ENCODE data around the gene SDR39U1. TPM values are rescaled to one million over a fixed set of nuclear protein-coding genes. Genes with fewer than 3 reads are reported as not detected.

Gene SDR39U1
- total RNA-seq, 4 donors from 2014 or later: 35.1 to 75.6 (median 49.2) TPM

GRCh38 chr14:24430682-24431568, 11.7 kb downstream of the SDR39U1 start:
- Histone ChIP-seq H3K4me3 (replicated peaks in 1 of 3) (peak overlapping the region; percentile 62 to 86 (median 77)), H3K36me3 (peaks cover 21% of the 10 kb centered on the region in 2 donors), H3K9me3 (no peaks in the 10 kb centered on the region), H3K4me1 (peaks cover 23 to 40% of the 10 kb centered on the region in 2 donors), H3K27me3 (no peaks in the 10 kb centered on the region), H3K27ac (peak overlapping the region; percentile 81 to 95 (median 91))
- no peak for TF ChIP-seq POLR2A (IDR thresholded peaks at IDR 0.05)
- TF ChIP-seq, protein P1, sequence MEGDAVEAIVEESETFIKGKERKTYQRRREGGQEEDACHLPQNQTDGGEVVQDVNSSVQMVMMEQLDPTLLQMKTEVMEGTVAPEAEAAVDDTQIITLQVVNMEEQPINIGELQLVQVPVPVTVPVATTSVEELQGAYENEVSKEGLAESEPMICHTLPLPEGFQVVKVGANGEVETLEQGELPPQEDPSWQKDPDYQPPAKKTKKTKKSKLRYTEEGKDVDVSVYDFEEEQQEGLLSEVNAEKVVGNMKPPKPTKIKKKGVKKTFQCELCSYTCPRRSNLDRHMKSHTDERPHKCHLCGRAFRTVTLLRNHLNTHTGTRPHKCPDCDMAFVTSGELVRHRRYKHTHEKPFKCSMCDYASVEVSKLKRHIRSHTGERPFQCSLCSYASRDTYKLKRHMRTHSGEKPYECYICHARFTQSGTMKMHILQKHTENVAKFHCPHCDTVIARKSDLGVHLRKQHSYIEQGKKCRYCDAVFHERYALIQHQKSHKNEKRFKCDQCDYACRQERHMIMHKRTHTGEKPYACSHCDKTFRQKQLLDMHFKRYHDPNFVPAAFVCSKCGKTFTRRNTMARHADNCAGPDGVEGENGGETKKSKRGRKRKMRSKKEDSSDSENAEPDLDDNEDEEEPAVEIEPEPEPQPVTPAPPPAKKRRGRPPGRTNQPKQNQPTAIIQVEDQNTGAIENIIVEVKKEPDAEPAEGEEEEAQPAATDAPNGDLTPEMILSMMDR (IDR thresholded peaks at IDR 0.05): no peak
- 16 to 17% methylated on average over 14 to 18 of the region's 19 CpGs for WGBS, 2 donors
- DNase-seq: peak; percentile 32
- intact Hi-C loops (cut with DNase I): loop anchor here (2.0 to 10.0 kb wide), 3 partner anchors 64 to 196 kb away; partner anchors contain the start of genes GMPR2 and NEDD8

- WGBS, 2 donors: 0 to 2% methylated on average over 4 to 7 of the region's 28 CpGs
- DNase-seq: peak; percentile 78 to 79
- Histone ChIP-seq H3K9me3 (no peaks in the 10 kb centered on the region), H3K27me3 (no peaks in the 10 kb centered on the region), H3K4me3 (replicated peaks in 1 of 3) (peak overlapping the region; percentile 62 to 86 (median 77)), H3K36me3 (peaks cover 21% of the 10 kb centered on the region in 2 donors), H3K27ac (peak overlapping the region; percentile 81 to 95 (median 91)), H3K4me1 (peaks cover 28 to 33% of the 10 kb centered on the region in 2 donors)
- TF ChIP-seq, protein P1 (IDR thresholded peaks at IDR 0.05): peak in 1 of 6 experiments; percentile 2
- TF ChIP-seq POLR2A (IDR thresholded peaks at IDR 0.05): peak in 1 of 2 donors; percentile 22
- intact Hi-C loops (cut with DNase I): loop anchor here (2.0 to 10.0 kb wide), 3 partner anchors 63 to 195 kb away; partner anchors contain the start of genes GMPR2 and NEDD8
Observed at GRCh38 chr14:24430143-24430681, 12.4 kb downstream of the SDR39U1 start.

DNA sequence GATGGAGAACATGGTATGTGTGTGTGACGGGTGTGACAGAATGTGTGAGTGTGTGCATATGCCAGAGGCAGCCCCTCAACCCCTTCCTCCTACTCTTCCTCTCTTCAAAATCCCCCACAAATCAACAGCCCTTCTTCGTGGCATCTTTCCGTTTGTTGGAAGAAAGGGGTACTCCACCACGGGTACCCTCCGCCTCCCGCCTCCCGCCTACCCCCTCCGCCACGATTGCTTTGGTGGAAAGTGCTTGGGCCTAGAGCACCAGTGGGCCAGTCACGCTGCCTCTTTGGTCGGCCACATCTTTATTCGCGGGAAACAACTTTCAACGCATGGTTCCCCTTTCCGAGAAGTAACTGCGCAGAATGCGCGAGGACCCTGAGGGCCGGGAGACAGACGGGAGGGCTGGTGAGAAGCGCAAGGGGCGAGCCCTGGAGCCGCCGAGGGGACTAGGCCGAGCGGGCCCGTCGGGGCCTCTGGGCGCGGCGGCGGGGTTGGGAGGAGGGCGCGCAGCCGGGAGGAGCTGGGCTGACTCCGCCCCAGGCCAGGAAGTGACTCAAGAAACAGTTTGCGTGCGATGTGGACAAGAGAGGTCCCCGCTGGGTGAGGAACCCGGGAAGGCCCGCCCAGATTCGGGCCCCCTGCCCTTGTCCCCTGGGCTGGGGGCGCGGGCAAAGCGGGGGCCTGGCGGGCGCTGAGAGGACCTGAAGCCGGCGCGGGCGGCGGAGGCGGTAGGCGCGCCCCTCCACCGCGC, 13.0 kb downstream of the SDR39U1 start, which contains the start of the genes CBLN3 and KHNYN:
CBLN3 (minus strand) TSS at position 274 of the 748 bp plus-strand sequence. CDS start 614 bp downstream, outside the sequence.
KHNYN (plus strand) TSS at position 560 of the 748 bp plus-strand sequence. CDS start 777 bp downstream, outside the sequence.
- peak; percentile 92 to 93 for DNase-seq
- H3K9me3 ChIP-seq: no peaks in the 10 kb centered on the region
- H3K4me1 ChIP-seq: peaks cover 28 to 29% of the 10 kb centered on the region in 2 donors
- intact Hi-C loops (cut with DNase I): loop anchor here (2.0 to 10.0 kb wide), 3 partner anchors 63 to 195 kb away; partner anchors contain the start of genes GMPR2 and NEDD8
- peak within 1 kb of the TSS; percentile 81 to 95 (median 91) for H3K27ac ChIP-seq
- peaks cover 21% of the 10 kb centered on the region in 2 donors for H3K36me3 ChIP-seq
- H3K4me3 ChIP-seq (replicated peaks in 1 of 3): peak within 1 kb of the TSS; percentile 62 to 86 (median 77)
- no peaks in the 10 kb centered on the region for H3K27me3 ChIP-seq
- TF ChIP-seq, protein P1 (IDR thresholded peaks at IDR 0.05): peak in 1 of 6 experiments; percentile 3
- peak; percentile 77 to 91 for TF ChIP-seq POLR2A (IDR thresholded peaks at IDR 0.05)
- WGBS, 2 donors: 12 to 23% methylated on average over 13 to 18 of the region's 57 CpGs

- Histone ChIP-seq H3K36me3 (peaks cover 15 to 16% of the 10 kb centered on the region in 2 donors), H3K27ac (peak overlapping the region; percentile 81 to 95 (median 91)), H3K4me1 (peaks cover 28 to 29% of the 10 kb centered on the region in 2 donors), H3K27me3 (no peaks in the 10 kb centered on the region), H3K4me3 (replicated peaks in 1 of 3) (peak overlapping the region in 1 of 3 donors; percentile 86), H3K9me3 (no peaks in the 10 kb centered on the region)
- 84 to 87% methylated on average over 12 to 15 of the region's 18 CpGs for WGBS, 2 donors
- TF ChIP-seq, protein P1 (IDR thresholded peaks at IDR 0.05): no peak
- TF ChIP-seq POLR2A (IDR thresholded peaks at IDR 0.05): no peak
- intact Hi-C loops (cut with DNase I): no loop called here
- DNase-seq: no peak
Observed at GRCh38 chr14:24428628-24429394, 13.8 kb downstream of the SDR39U1 start.

Data from thyroid gland (tissue), 4 donors.